H1 (cell line): ENCODE data around the gene USP30.

ENCODE experiments used
- BRCA1 ChIP-seq: IDR thresholded peaks from 2 replicates; pipeline ENCODE4 v1.6.1; 2012; ENCODE audit warnings: low read depth, low read length, improper control_type of control experiment
- CBX5 ChIP-seq: fragments of 300-800, 300-1000 bp; sonication (generic); IDR thresholded peaks from 2 replicates; pipeline ENCODE4 v1.7.1; 2016; ENCODE audit warnings: antibody characterized with exemption, low read length, low read depth
- EP300 ChIP-seq, 2 experiments: IDR thresholded peaks; 1 replicate in 1 of 2; 2 replicates in 1 of 2; pipeline ENCODE4 v1.6.1; 2011 to 2012; ENCODE audit warnings: low read depth in 2 of 2, low read length in 2 of 2, mild to moderate bottlenecking in 2 of 2, borderline replicate concordance in 1 of 2, inconsistent platforms in 1 of 2, moderate library complexity in 1 of 2
- EZH2 ChIP-seq: fragments of 200-600 bp; sonication (generic); IDR thresholded peaks from 2 replicates; pipeline ENCODE4 v1.7.1; 2012; ENCODE audit warnings: low read depth, mild to moderate bottlenecking, moderate library complexity, low read length, inconsistent platforms; ENCODE audit not compliant: severe bottlenecking
- JUN ChIP-seq: IDR thresholded peaks from 2 replicates; pipeline ENCODE4 v1.6.1; 2011; ENCODE audit warnings: low read depth, mild to moderate bottlenecking, improper control_type of control experiment, low read length
- POLR2A ChIP-seq, 2 experiments: IDR thresholded peaks; 1 replicate in 1 of 2; 2 replicates in 1 of 2; pipeline ENCODE4 v1.6.1; 2011; ENCODE audit warnings: low read depth in 2 of 2, low read length in 2 of 2, mild to moderate bottlenecking in 2 of 2; ENCODE audit errors: control extremely low read depth in 1 of 2
- POLR2AphosphoS5 ChIP-seq: IDR thresholded peaks from 2 replicates; pipeline ENCODE4 v1.6.1; 2011; ENCODE audit warnings: low read depth, low read length
- SIN3A ChIP-seq, 2 experiments: IDR thresholded peaks in 1 of 2; conservative IDR thresholded peaks in 1 of 2; 2 replicates each; pipeline ENCODE4 v1.6.1; 2011 to 2012; ENCODE audit warnings: low read length in 2 of 2, improper control_type of control experiment in 1 of 2, low read depth in 1 of 2, mild to moderate bottlenecking in 1 of 2
- YY1 ChIP-seq: IDR thresholded peaks from 2 replicates; pipeline ENCODE4 v1.6.1; 2011; ENCODE audit warnings: low read depth, mild to moderate bottlenecking, low read length

DNA sequence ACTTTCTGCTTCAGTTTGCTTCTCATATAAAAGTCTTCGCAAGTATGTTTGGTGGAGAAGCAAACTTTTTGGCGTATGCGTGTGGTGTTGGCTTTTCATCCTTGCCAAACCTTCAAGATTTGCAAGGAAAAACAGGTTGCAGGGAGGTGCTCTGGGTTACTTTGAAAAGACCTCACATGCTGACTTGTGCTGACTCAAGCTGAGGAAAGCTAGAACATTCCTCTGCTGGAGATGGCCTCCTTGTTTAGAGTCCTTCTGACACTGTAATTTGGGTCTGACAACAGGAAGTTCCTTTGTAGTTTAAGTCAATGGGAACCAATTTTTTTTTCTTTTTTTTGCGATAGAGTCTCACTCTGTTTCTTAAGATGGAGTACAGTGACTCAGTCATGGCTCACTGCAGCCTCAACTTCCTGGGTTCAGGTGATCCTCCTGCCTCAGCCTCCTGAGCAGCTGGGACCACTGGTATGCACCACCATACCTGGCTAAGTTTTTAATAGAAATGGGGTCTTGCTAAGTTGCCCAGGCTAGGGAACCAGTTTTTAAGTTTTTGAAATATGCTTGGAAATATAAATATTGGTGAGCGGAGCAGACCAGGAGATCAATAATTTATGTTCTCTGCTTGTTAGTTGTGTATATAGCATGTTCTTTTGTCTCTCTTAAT, 61.4 kb downstream of the USP30 start:
- TF ChIP-seq CBX5 = no peak
- no peak for TF ChIP-seq POLR2AphosphoS5
- TF ChIP-seq EZH2 = no peak
- TF ChIP-seq BRCA1 = no peak
- TF ChIP-seq EP300 (IDR thresholded peaks at IDR 0.05; ENCODE audit: borderline replicate concordance in 1 of 2, low read depth in 2 of 2, low read length in 2 of 2) = no peak
- no peak for TF ChIP-seq YY1
- no peak for TF ChIP-seq SIN3A (conservative IDR thresholded peaks at IDR 0.05 in 1 of 2, IDR thresholded peaks at IDR 0.05 in 1 of 2; ENCODE audit: low read depth in 1 of 2, low read length in 2 of 2)
- no peak for TF ChIP-seq POLR2A (IDR thresholded peaks at IDR 0.05; ENCODE audit: control extremely low read depth in 1 of 2, low read depth in 2 of 2, low read length in 2 of 2)
- no peak for TF ChIP-seq JUN
